Suprapubic skin (tissue), 4 donors: ENCODE data around the gene POLG2. TPM values are rescaled to one million over a fixed set of nuclear protein-coding genes. Genes with fewer than 3 reads are reported as not detected.
A peak's percentile ranks its signal among the peaks of the same experiment; 100 is the strongest.

ENCODE experiments used
- DNase-seq, 2 donors: peaks; one replicate each; pipeline ENCODE4 v3.0.0-alpha.2; 2019; ENCODE audit warnings: low spot score in 2 of 2
- H3K27ac ChIP-seq: fragments of 200-600 bp; sonication (generic); one replicate; pipeline ENCODE4 v1.5.1; 2019
- H3K27me3 ChIP-seq: fragments of 200-600 bp; sonication (generic); one replicate; pipeline ENCODE4 v1.5.1; 2019
- H3K36me3 ChIP-seq: fragments of 200-600 bp; sonication (generic); one replicate; pipeline ENCODE4 v1.5.1; 2019
- H3K4me1 ChIP-seq: fragments of 200-600 bp; sonication (generic); one replicate; pipeline ENCODE4 v1.5.1; 2019
- H3K4me3 ChIP-seq: fragments of 200-600 bp; sonication (generic); one replicate; pipeline ENCODE4 v1.5.1; 2019; ENCODE audit warnings: mild to moderate bottlenecking
- H3K9me3 ChIP-seq: fragments of 200-600 bp; sonication (generic); one replicate; pipeline ENCODE4 v1.5.1; 2019
- CTCF ChIP-seq, 2 donors: fragments of 200-600 bp in 1 of 2; fragments of 450-650 bp in 1 of 2; sonication (generic) in 1 of 2; IDR thresholded peaks; one replicate each; pipeline ENCODE4 v1.5.1; 2016 to 2019; ENCODE audit warnings: antibody characterized with exemption in 2 of 2, mild to moderate bottlenecking in 1 of 2, moderate library complexity in 1 of 2
- EP300 ChIP-seq: sonication (generic); formaldehyde crosslinking; IDR thresholded peaks from one replicate; pipeline ENCODE4 v1.6.1; 2017; ENCODE audit warnings: antibody characterized with exemption
- POLR2A ChIP-seq, 2 donors: fragments of 450-650 bp; IDR thresholded peaks; one replicate each; pipeline ENCODE4 v1.6.1; 2017; ENCODE audit warnings: antibody characterized with exemption in 2 of 2, mild to moderate bottlenecking in 2 of 2, moderate library complexity in 2 of 2
- POLR2AphosphoS5 ChIP-seq, 3 donors: sonication (generic); formaldehyde crosslinking; IDR thresholded peaks; one replicate each; pipeline ENCODE4 v1.6.1; 2017; ENCODE audit warnings: antibody characterized with exemption in 3 of 3
- WGBS: methylation state at CpG from one replicate; pipeline ENCODE4 v1.1.5; 2018; 5-methylcytosine and 5-hydroxymethylcytosine counted together
- total RNA-seq, 4 donors: library from RNA; depleted of rRNA; stranded (reverse); fragments of >200 nt; gene quantifications; one replicate each; pipeline ENCODE4 v1.1.0, GENCODE V29; 2016

POLG2 gene
- total RNA-seq, 4 donors from 2014 or later: 2.7 to 23.2 (median 5.0) TPM

- H3K4me1 ChIP-seq: peaks cover 44% of the 10 kb centered on the region
- DNase-seq: no peak
- whole genome bisulfite sequencing: 83% methylated on average over 2 of the region's 2 CpGs
- H3K36me3 ChIP-seq: peaks cover 36% of the 10 kb centered on the region
- TF ChIP-seq POLR2A (IDR thresholded peaks at IDR 0.05) (no peak), POLR2AphosphoS5 (IDR thresholded peaks at IDR 0.05) (no peak), EP300 (no peak)
- no peaks in the 10 kb centered on the region for H3K9me3 ChIP-seq
- H3K4me3 ChIP-seq: no peak overlapping the region
- no peaks in the 10 kb centered on the region for H3K27me3 ChIP-seq
- no peak overlapping the region for H3K27ac ChIP-seq
Observed at GRCh38 chr17:64494121-64494520, 2.7 kb downstream of the POLG2 start.

- WGBS: 68% methylated on average over 6 of the region's 6 CpGs
- Histone ChIP-seq H3K36me3 (peaks cover 37% of the 10 kb centered on the region), H3K27ac (no peak overlapping the region), H3K27me3 (no peaks in the 10 kb centered on the region), H3K9me3 (no peaks in the 10 kb centered on the region), H3K4me3 (no peak overlapping the region), H3K4me1 (peaks cover 31% of the 10 kb centered on the region)
- no peak for DNase-seq
- no peak for TF ChIP-seq EP300
- peak; percentile 37 to 57 for TF ChIP-seq CTCF (IDR thresholded peaks at IDR 0.05)
- TF ChIP-seq POLR2A (IDR thresholded peaks at IDR 0.05): no peak
- no peak for TF ChIP-seq POLR2AphosphoS5 (IDR thresholded peaks at IDR 0.05)
Observed at GRCh38 chr17:64492481-64493109, 4.3 kb downstream of the POLG2 start.

GRCh38 chr17:64491994-64492393, 4.9 kb downstream of the POLG2 start:
- 69% methylated on average over 3 of the region's 3 CpGs for WGBS
- peaks cover 40% of the 10 kb centered on the region for H3K36me3 ChIP-seq

GRCh38 chr17:64491034-64491860, 5.6 kb downstream of the POLG2 start:
- DNase-seq: no peak

More at GRCh38 chr17:64491994-64492393, 4.9 kb downstream of the POLG2 start:
- DNase-seq: no peak
- Histone ChIP-seq H3K4me3 (no peak overlapping the region), H3K9me3 (no peaks in the 10 kb centered on the region), H3K27ac (no peak overlapping the region), H3K4me1 (peaks cover 27% of the 10 kb centered on the region), H3K27me3 (no peaks in the 10 kb centered on the region)
- no peak for TF ChIP-seq CTCF (IDR thresholded peaks at IDR 0.05)
- no peak for TF ChIP-seq EP300
- no peak for TF ChIP-seq POLR2AphosphoS5 (IDR thresholded peaks at IDR 0.05)

GRCh38 chr17:64488301-64488700, 8.6 kb downstream of the POLG2 start:
- no peak overlapping the region for H3K4me3 ChIP-seq
- H3K9me3 ChIP-seq: no peaks in the 10 kb centered on the region
- H3K36me3 ChIP-seq: peaks cover 59% of the 10 kb centered on the region
- WGBS: 98% methylated on average over 2 of the region's 2 CpGs
- H3K27me3 ChIP-seq: no peaks in the 10 kb centered on the region
- H3K4me1 ChIP-seq: no peaks in the 10 kb centered on the region
- DNase-seq: no peak
- TF ChIP-seq POLR2AphosphoS5 (IDR thresholded peaks at IDR 0.05) (no peak), POLR2A (IDR thresholded peaks at IDR 0.05) (no peak), CTCF (IDR thresholded peaks at IDR 0.05) (no peak), EP300 (no peak)
- no peak overlapping the region for H3K27ac ChIP-seq

More at GRCh38 chr17:64491034-64491860, 5.6 kb downstream of the POLG2 start:
- Histone ChIP-seq H3K4me1 (peaks cover 24% of the 10 kb centered on the region), H3K4me3 (no peak overlapping the region), H3K36me3 (peaks cover 44% of the 10 kb centered on the region), H3K9me3 (no peaks in the 10 kb centered on the region), H3K27ac (no peak overlapping the region), H3K27me3 (no peaks in the 10 kb centered on the region)
- no peak for TF ChIP-seq POLR2AphosphoS5 (IDR thresholded peaks at IDR 0.05)
- TF ChIP-seq CTCF (IDR thresholded peaks at IDR 0.05): peak in 1 of 2 donors; percentile 39
- WGBS: 89% methylated on average over 13 of the region's 13 CpGs
